ENCODE data around the gene PRR30.

- no peak for TF ChIP-seq POLR2A (IDR thresholded peaks at IDR 0.05; ENCODE audit: extremely low read depth, insufficient read length)
- no peak for TF ChIP-seq CTCF (IDR thresholded peaks at IDR 0.05; ENCODE audit: low read depth, low read length)
- TF ChIP-seq MAX (IDR thresholded peaks at IDR 0.05; ENCODE audit: low read depth, low read length): no peak
- TF ChIP-seq MYC (IDR thresholded peaks at IDR 0.05; ENCODE audit: low read depth, low read length): no peak
Observed at GRCh38 chr2:27100036-27100435, 39.2 kb downstream of the PRR30 start.

All from NB4 (cell line).